Hippocampal formation (tissue), 2 donors: Measurements from ENCODE around the gene LRIT1.

ENCODE experiments used
- DNase-seq, 2 donors: peaks; one replicate each; lab custom pipeline; 2025; lab: John Stamatoyannopoulos, UW

Gene LRIT1

DNA sequence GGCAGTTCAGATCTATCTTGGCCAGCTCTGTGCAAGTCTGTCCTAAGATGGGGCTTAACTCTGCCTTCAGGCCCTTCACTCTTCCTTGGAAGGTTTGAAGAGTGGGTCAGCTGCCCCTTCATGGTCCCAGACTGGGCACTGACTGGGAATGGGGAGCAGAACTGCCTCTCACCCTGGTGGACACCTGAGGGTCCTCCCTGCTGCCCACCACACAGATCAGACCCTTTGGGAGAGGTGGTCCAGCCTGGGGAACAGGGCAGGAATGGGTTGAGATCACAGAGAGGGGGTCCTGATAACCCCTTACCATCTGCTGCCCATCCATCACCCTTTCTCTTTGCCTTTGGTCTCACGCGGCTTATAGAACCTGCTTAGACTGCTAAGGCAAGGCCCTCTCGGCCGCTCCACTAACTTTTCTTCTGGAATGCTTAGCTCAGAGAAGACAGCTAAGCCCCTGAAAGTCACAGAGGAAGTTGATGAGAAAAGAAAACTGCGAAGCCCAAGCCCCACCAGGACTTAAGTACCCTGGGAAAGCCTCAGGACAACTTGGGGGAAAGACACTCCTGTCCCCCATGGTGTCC is 47.4 kb downstream of the LRIT1 start:
- no peak for DNase-seq

DNA sequence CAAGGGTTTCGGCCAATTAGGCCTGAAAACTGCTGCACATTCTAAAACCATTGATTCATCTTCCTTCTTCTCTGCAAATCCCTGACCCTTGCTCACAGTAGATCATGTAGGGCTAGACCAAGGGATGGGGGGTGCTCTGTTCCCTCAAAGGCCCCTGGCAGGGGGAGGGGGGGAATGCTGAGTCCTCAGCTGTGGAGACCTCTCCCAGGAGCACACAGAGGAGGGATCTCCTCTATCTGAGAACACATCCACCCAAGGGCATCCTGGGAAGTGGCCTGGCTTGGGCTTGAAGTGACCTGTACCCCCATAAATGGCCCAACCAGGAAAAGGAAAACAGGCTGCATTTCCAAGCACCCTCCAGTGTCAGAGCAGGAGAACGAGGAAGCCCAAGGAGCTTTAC is 48.0 kb downstream of the LRIT1 start:
- DNase-seq, result no peak

DNA sequence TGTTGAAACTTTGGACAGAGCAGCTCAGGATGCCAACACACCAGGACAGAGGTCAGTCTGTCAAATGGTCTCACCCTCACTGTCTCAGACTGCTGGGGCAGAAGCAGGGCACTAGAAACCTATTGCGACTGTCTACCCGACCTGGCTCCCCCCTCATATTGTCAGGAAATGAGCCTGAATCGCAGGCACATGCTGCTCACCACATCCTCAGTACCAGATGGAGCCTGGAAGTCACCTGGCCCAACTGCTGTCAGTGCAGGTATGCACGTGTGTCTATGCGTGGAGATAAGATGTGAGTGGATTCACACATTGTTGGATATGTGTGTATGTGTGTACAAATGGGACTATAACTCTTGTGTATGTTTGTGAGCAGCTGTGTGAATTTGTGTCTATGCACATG is 50.2 kb downstream of the LRIT1 start:
- DNase-seq, result no peak

DNA sequence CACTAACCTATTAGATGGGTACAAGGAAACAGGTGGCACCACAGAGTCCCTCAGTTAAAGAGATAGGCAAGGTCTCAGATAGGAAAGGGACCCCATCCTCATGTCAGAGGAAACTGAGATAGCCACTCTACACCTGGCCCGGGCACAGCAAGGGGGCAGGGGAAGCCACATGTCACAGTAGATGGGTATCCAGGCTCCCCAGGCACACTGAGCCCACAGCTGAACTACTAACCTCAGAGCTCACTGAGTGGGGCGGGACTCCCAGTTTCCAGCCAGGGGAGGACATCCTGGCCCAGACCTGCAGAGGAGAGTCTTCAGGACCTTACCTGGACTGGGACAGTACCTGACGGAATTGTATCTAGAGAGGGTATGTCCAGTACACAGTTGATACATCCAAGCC is 50.7 kb downstream of the LRIT1 start:
- DNase-seq, result no peak

DNA sequence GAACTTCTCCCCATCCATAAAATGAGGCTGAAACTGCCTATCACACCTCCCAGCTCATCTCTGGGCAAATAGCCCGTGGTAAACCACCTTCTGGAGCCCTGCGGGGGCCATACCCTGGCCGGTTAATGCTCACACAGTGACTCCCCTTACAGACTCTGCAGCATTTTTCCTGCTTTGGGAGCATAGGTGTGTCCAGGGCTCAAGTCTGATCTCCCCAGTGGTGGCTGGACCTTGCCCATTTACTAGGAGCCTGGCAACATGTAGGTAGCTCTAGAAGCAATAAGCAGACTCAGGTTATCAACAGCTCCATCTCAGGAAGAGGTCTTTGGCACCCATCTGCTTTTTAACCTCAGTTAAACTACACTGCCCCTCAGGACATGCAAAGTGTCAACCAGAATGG is 52.5 kb downstream of the LRIT1 start:
- DNase-seq, result no peak

DNA sequence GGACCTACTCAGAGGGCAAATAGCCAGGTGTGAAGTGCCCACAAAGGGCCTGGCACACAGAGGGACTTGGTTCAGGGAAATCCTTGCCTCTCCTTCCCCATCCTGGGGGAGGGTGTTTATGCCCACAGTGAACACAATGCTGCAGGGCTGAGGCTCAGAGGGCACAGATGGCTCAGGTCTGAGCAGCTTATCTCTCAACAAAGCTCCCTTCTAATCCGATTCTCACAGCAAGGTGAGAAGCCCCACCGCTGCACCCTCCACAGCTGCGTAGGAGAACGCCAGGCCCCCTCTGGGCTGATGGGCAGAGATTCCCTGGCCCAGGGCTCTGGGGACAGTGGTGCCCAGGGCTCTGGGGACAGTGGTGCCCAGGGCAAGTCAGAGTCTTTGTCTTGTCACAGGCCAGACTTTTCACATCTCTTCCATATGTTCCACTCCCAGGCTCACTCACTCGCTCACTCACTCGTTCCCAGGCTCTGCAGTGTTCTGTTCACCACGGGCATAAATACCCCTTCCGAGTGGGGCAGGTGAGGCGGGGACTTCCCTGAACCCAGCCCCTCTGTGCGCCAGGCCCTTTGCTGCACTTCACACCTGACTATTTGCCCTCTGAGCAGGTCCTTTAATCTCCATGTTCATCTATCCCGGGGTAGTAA is 55.7 kb downstream of the LRIT1 start:
- DNase-seq, result no peak

DNA sequence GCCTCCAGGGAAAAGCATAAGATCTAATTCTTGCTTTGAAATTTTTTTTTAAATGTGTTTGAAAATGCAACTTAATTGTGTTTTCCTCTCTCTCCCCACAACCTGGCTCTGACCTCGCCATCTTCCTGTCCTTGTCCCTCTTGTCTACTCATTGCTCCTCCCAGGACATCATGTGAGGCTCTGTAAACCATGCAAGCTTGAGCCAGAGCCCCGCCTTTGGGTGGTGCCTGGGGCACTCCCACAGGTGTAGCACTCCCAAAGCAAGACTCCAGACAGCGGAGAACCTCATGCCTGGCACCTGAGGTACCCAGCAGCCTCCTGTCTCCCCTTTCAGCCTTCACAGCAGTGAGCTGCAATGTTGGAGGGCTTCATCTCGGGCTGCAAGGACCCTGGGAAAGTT is 56.8 kb downstream of the LRIT1 start:
- DNase-seq, result no peak

DNA sequence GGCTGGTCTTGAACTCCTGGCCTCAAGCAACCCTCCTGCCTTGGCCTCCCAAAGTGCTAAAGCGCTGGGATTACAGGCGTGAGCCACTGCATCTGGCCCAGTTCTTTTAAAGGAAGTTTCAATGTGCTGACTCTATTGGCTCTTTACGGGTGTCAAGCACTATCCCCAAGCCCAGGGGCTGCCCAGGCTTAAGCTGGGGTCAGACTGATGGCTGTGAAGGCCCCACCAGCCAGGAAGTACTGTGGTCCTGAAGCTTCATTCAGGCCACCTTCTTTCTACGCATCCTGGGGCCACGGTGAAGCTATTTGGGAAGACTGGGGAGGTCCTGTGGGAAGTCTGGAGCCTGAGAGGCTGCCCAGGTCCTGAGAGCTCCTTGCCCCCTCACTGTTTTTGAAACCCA is 59.7 kb downstream of the LRIT1 start:
- no peak for DNase-seq
